OCI-LY7 (cell line): Measurements from ENCODE around the gene CNTN1. TPM values are rescaled to one million over a fixed set of nuclear protein-coding genes. Genes with fewer than 3 reads are reported as not detected.

Experiments used
- BruUV-seq: library from RNA; stranded (reverse); fragments of 400-500 nt; replicated peaks from 2 replicates; lab custom pipeline; 2021; lab: Mats Ljungman, UMichigan
- CTCF ChIA-PET: fragments of 300-600 bp; sonication (Branson Sonifier 250); formaldehyde crosslinking; loops from one replicate; lab custom pipeline; 2022; ENCODE audit warnings: antibody characterized with exemption; ENCODE audit not compliant: unreplicated experiment; lab: Charles Lee
- POLR2A ChIA-PET: fragments of 300-600 bp; sonication (Branson Sonifier 250); formaldehyde crosslinking; loops from one replicate; lab custom pipeline; 2022; ENCODE audit warnings: antibody characterized with exemption; lab: Charles Lee
- DNase-seq: peaks from one replicate; pipeline ENCODE4 v3.0.0-alpha.2; 2015; ENCODE audit warnings: low spot score
- H2AFZ ChIP-seq: fragments of 200-600 bp; sonication (generic), shearing (Covaris generic); 2 replicates; pipeline ENCODE4 v1.6.1; 2014; ENCODE audit warnings: mild to moderate bottlenecking, antibody characterized with exemption, low read length, moderate library complexity
- H3K27ac ChIP-seq: fragments of 200-600 bp; sonication (generic); 2 replicates; pipeline ENCODE4 v1.5.1; 2014; ENCODE audit warnings: mixed run types, low read depth, mild to moderate bottlenecking, moderate library complexity, low read length, inconsistent platforms; ENCODE audit not compliant: poor library complexity, severe bottlenecking
- H3K36me3 ChIP-seq: fragments of 200-600 bp; sonication (generic); 2 replicates; pipeline ENCODE4 v1.6.1; 2014; ENCODE audit warnings: mild to moderate bottlenecking, antibody characterized with exemption, low read length, moderate library complexity, mixed read lengths; ENCODE audit not compliant: insufficient read depth
- H3K4me1 ChIP-seq: fragments of 200-600 bp; sonication (generic); 2 replicates; pipeline ENCODE4 v1.5.1; 2014; ENCODE audit warnings: mild to moderate bottlenecking, low read length; ENCODE audit not compliant: insufficient read depth, poor library complexity, severe bottlenecking
- H3K4me2 ChIP-seq: fragments of 200-600 bp; sonication (generic); 2 replicates; pipeline ENCODE4 v1.6.1; 2014; ENCODE audit warnings: mild to moderate bottlenecking, low read length
- H3K4me3 ChIP-seq: fragments of 200-600 bp; sonication (generic); 2 replicates; pipeline ENCODE4 v1.5.1; 2014; ENCODE audit warnings: mild to moderate bottlenecking, low read depth, low read length; ENCODE audit not compliant: poor library complexity, severe bottlenecking
- H3K79me2 ChIP-seq: fragments of 200-600 bp; sonication (generic); 2 replicates; pipeline ENCODE4 v1.6.1; 2016; ENCODE audit warnings: low read depth, mild to moderate bottlenecking, low read length, moderate library complexity, mixed read lengths; ENCODE audit not compliant: insufficient read depth
- H3K9me2 ChIP-seq: fragments of 200-600 bp; sonication (generic); 2 replicates; pipeline ENCODE4 v1.6.1; 2016; ENCODE audit warnings: mild to moderate bottlenecking, low read length, mixed read lengths; ENCODE audit not compliant: insufficient read depth
- H3K9me3 ChIP-seq: fragments of 200-600 bp; sonication (generic); 2 replicates; pipeline ENCODE4 v1.6.1; 2014; ENCODE audit warnings: mild to moderate bottlenecking, mixed run types, low read length, mixed read lengths
- H4K20me1 ChIP-seq: fragments of 200-600 bp; sonication (generic); 2 replicates; pipeline ENCODE4 v1.6.1; 2014; ENCODE audit warnings: mild to moderate bottlenecking, antibody characterized with exemption, low read length, moderate library complexity, mixed read lengths; ENCODE audit not compliant: insufficient read depth
- CTCF ChIP-seq: fragments of 200-600 bp; sonication (generic); conservative IDR thresholded peaks from 2 replicates; pipeline ENCODE4 v1.5.1; 2014; ENCODE audit warnings: mild to moderate bottlenecking, antibody characterized with exemption, low read length, moderate library complexity, mixed read lengths
- EZH2phosphoT487 ChIP-seq: fragments of 200-600 bp; sonication (generic); IDR thresholded peaks from 2 replicates; pipeline ENCODE4 v1.6.1; 2018; ENCODE audit warnings: low read depth, borderline replicate concordance, mild to moderate bottlenecking, mixed run types, antibody characterized with exemption, low read length, moderate library complexity, mixed read lengths
- intact Hi-C: fragments of 100-400 bp; cut with micrococcal nuclease; formaldehyde crosslinking; loops from one replicate; pipeline ENCODE4 v1.10.0; 2022; ENCODE audit not compliant: unreplicated experiment
- total RNA-seq, 2 experiments: library from RNA; depleted of rRNA in 1 of 2; stranded (reverse); fragments of >200 nt in 1 of 2; shearing (Covaris generic) in 1 of 2; gene quantifications; 2 replicates each; pipeline ENCODE4 v1.2.3, GENCODE V29; 2014 to 2022

Gene CNTN1
- total RNA-seq, 2 experiments from 2014 or later = not detected

- CTCF ChIA-PET = no interaction called here
- Histone ChIP-seq H3K36me3 (no peaks in the 10 kb centered on the region), H2AFZ (no peak overlapping the region), H3K79me2 (no peaks in the 10 kb centered on the region), H3K9me3 (no peaks in the 10 kb centered on the region), H3K9me2 (no peaks in the 10 kb centered on the region), H3K4me3 (no peak overlapping the region), H3K27ac (no peak overlapping the region), H3K4me2 (no peak overlapping the region), H3K4me1 (no peaks in the 10 kb centered on the region), H4K20me1 (no peaks in the 10 kb centered on the region)
- intact Hi-C loops = no loop called here
- no TSS peak for BruUV-seq
- POLR2A ChIA-PET = no interaction called here
- no peak for TF ChIP-seq CTCF
- no peak for TF ChIP-seq EZH2phosphoT487
- DNase-seq = no peak
Observed at GRCh38 chr12:41121374-41121773, 429.1 kb downstream of the CNTN1 start.
